SU-DHL-6 (cell line): ENCODE data around the gene PTBP3.

Experiments used
- H2AFZ ChIP-seq: fragments of 200-600 bp; sonication (generic); 2 replicates; pipeline ENCODE4 v1.6.1; 2014; ENCODE audit warnings: low read depth, mild to moderate bottlenecking, moderate library complexity, mixed read lengths, antibody characterized with exemption, low read length; ENCODE audit not compliant: severe bottlenecking
- H3F3A ChIP-seq: fragments of 200-600 bp; shearing (Covaris generic); 2 replicates; pipeline ENCODE4 v1.6.0; 2016; ENCODE audit warnings: antibody characterized with exemption, mild to moderate bottlenecking; ENCODE audit not compliant: insufficient read depth
- H3K27ac ChIP-seq: fragments of 200-600 bp; sonication (generic); 2 replicates; pipeline ENCODE4 v1.5.1; 2016; ENCODE audit warnings: low read depth, mild to moderate bottlenecking, low read length, moderate library complexity, mixed read lengths
- H3K27me3 ChIP-seq: fragments of 200-600 bp; sonication (generic), shearing (Covaris generic); 2 replicates; pipeline ENCODE4 v1.6.0; 2014; ENCODE audit warnings: mild to moderate bottlenecking, low read length
- H3K36me3 ChIP-seq: fragments of 200-600 bp; sonication (generic); 2 replicates; pipeline ENCODE4 v1.6.1; 2014; ENCODE audit warnings: mild to moderate bottlenecking, low read length, mixed read lengths
- H3K4me2 ChIP-seq: fragments of 300-600, 200-600 bp; shearing (Covaris generic), sonication (generic); 2 replicates; pipeline ENCODE4 v1.6.0; 2014; ENCODE audit warnings: low read length, low read depth, mild to moderate bottlenecking; ENCODE audit not compliant: poor library complexity, severe bottlenecking
- H3K4me3 ChIP-seq: fragments of 200-600 bp; sonication (generic); 2 replicates; pipeline ENCODE4 v1.5.1; 2014; ENCODE audit warnings: antibody characterized with exemption, low read length, mild to moderate bottlenecking, mixed read lengths; ENCODE audit not compliant: insufficient read depth, poor library complexity, severe bottlenecking
- H3K79me2 ChIP-seq: fragments of 200-600 bp; sonication (generic); 2 replicates; pipeline ENCODE4 v1.6.1; 2014; ENCODE audit warnings: mild to moderate bottlenecking, low read length, moderate library complexity; ENCODE audit not compliant: insufficient read depth
- H3K9ac ChIP-seq: fragments of 200-600 bp; sonication (generic); 2 replicates; pipeline ENCODE4 v1.7.0; 2014; ENCODE audit warnings: mild to moderate bottlenecking, low read length
- H3K9me2 ChIP-seq: fragments of 200-600 bp; sonication (generic); replicated peaks from 2 replicates; pipeline ENCODE4 v1.6.1; 2014; ENCODE audit warnings: low read length; ENCODE audit not compliant: insufficient read depth
- H3K9me3 ChIP-seq: fragments of 200-600 bp; sonication (generic); 2 replicates; pipeline ENCODE4 v1.6.1; 2014; ENCODE audit warnings: low read length, mixed read lengths; ENCODE audit not compliant: insufficient read depth
- H4K20me1 ChIP-seq: fragments of 200-600 bp; sonication (generic); 2 replicates; pipeline ENCODE4 v1.6.1; 2014; ENCODE audit warnings: low read depth, mild to moderate bottlenecking, antibody characterized with exemption, low read length, moderate library complexity, mixed read lengths
- EZH2phosphoT487 ChIP-seq: fragments of 200-600 bp; sonication (generic), shearing (Covaris generic); conservative IDR thresholded peaks from 2 replicates; pipeline ENCODE4 v1.6.1; 2018; ENCODE audit warnings: mild to moderate bottlenecking, antibody characterized with exemption, low read length, moderate library complexity, mixed read lengths
- TF ChIP-seq, protein P1 (sequence below): fragments of 200-600 bp; sonication (generic); IDR thresholded peaks from one replicate; pipeline ENCODE4 v1.5.1; 2017; ENCODE audit warnings: antibody characterized with exemption, mild to moderate bottlenecking, low read length, moderate library complexity; ENCODE audit not compliant: insufficient read depth, poor library complexity, severe bottlenecking

The PTBP3 gene

DNA sequence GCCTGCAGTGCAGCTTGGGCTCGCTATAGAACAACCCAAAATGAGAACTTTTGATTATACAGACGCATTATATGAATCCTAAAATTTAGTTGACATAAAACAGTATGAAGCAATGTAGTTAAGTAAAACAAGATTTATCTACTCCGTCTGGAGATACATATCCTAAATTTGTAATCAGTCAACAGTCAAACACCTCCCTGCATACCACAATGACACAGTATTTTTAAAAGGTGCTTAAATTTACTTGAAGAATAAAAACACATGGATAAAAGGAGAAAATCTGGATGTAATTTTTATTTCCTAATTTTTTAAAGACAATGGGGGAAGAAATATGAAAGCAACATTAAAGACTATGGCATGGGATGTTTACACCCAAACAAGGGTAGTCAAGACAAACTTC, 70.8 kb downstream of the PTBP3 start:
- no peaks in the 10 kb centered on the region for H4K20me1 ChIP-seq
- no peaks in the 10 kb centered on the region for H3F3A ChIP-seq
- no peak for TF ChIP-seq EZH2phosphoT487
- TF ChIP-seq, protein P1, sequence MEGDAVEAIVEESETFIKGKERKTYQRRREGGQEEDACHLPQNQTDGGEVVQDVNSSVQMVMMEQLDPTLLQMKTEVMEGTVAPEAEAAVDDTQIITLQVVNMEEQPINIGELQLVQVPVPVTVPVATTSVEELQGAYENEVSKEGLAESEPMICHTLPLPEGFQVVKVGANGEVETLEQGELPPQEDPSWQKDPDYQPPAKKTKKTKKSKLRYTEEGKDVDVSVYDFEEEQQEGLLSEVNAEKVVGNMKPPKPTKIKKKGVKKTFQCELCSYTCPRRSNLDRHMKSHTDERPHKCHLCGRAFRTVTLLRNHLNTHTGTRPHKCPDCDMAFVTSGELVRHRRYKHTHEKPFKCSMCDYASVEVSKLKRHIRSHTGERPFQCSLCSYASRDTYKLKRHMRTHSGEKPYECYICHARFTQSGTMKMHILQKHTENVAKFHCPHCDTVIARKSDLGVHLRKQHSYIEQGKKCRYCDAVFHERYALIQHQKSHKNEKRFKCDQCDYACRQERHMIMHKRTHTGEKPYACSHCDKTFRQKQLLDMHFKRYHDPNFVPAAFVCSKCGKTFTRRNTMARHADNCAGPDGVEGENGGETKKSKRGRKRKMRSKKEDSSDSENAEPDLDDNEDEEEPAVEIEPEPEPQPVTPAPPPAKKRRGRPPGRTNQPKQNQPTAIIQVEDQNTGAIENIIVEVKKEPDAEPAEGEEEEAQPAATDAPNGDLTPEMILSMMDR = no peak
- H3K4me2 ChIP-seq = no peak overlapping the region
- peaks cover 13% of the 10 kb centered on the region; the same call in 1 of the 2 replicates for H3K36me3 ChIP-seq
- no peak overlapping the region for H3K4me3 ChIP-seq
- H3K27ac ChIP-seq = no peak overlapping the region
- peaks cover 7% of the 10 kb centered on the region; the same call in 1 of the 2 replicates for H3K79me2 ChIP-seq
- no peaks in the 10 kb centered on the region for H3K9me3 ChIP-seq
- no peaks in the 10 kb centered on the region for H3K27me3 ChIP-seq
- no peak overlapping the region for H2AFZ ChIP-seq
- no peak overlapping the region for H3K9ac ChIP-seq
- H3K9me2 ChIP-seq = no peaks in the 10 kb centered on the region

DNA sequence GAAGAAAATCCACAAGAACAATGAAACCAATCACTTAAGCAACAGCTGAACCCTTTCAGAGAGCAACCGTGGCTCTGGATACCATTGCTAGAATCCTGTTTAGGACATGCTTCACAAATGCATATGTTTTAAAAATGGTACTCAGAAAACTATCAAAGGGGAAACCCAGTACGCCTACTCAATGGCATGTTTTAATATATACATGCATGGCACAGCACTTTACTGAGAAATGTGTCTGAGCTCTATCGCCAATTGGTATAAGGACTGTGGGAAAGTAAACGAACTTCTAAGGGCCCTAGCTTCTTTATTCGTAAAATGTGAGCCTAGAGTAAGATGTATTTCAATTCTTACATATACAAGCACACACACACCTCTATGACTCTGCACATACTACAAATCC, 72.3 kb downstream of the PTBP3 start:
- H3K9ac ChIP-seq = no peak overlapping the region
- H3K9me3 ChIP-seq = no peaks in the 10 kb centered on the region
- no peaks in the 10 kb centered on the region for H3K27me3 ChIP-seq
- H3K4me3 ChIP-seq = no peak overlapping the region
- no peaks in the 10 kb centered on the region for H4K20me1 ChIP-seq
- no peak overlapping the region for H3K27ac ChIP-seq
- no peaks in the 10 kb centered on the region for H3K9me2 ChIP-seq
- peaks cover 13% of the 10 kb centered on the region; the same call in 1 of the 2 replicates for H3K36me3 ChIP-seq
- no peak overlapping the region for H2AFZ ChIP-seq
- H3F3A ChIP-seq = no peaks in the 10 kb centered on the region
- no peak overlapping the region for H3K4me2 ChIP-seq
- TF ChIP-seq, protein P1 = no peak
- no peak for TF ChIP-seq EZH2phosphoT487
- H3K79me2 ChIP-seq = peaks cover 7% of the 10 kb centered on the region; the same call in 1 of the 2 replicates

DNA sequence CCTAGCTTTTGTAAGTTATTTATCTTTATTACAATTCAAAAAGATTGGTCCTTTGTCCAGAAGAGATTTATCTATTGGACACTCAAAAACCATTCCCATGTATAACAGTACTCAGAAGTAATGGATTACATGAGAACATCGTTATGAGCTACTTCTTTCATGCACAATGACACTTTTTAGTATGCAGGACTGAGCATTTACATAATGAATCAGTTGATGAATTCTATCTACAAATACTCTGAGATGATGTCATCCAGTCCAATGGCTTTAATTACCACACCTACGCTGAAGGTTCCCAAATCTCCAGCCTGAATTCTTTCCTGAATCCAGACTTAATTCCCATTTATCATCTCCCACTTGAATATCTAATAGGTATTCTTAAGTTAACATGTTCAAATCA, 75.3 kb downstream of the PTBP3 start:
- Histone ChIP-seq H3K9me3 (no peaks in the 10 kb centered on the region), H3K36me3 (peaks cover 6% of the 10 kb centered on the region; the same call in 1 of the 2 replicates), H3K79me2 (peaks cover 9% of the 10 kb centered on the region; the same call in 1 of the 2 replicates), H3K4me3 (no peak overlapping the region), H3K9me2 (no peaks in the 10 kb centered on the region), H4K20me1 (no peaks in the 10 kb centered on the region), H3K9ac (no peak overlapping the region), H3F3A (no peaks in the 10 kb centered on the region), H3K4me2 (no peak overlapping the region), H2AFZ (no peak overlapping the region), H3K27ac (no peak overlapping the region), H3K27me3 (no peaks in the 10 kb centered on the region)
- TF ChIP-seq, protein P1 = no peak
- no peak for TF ChIP-seq EZH2phosphoT487
